Measurements from ENCODE around the gene DIPK1B.

The DIPK1B gene

GRCh38 chr9:136690104-136690805 is 22.1 kb upstream of the DIPK1B start:
- no peak for DNase-seq (ENCODE audit: low spot score)
- no peak for TF ChIP-seq CTCF (IDR thresholded peaks at IDR 0.05; ENCODE audit: extremely low read depth, missing control alignments)

GRCh38 chr9:136690806-136691261 is 21.5 kb upstream of the DIPK1B start:
- no peak for DNase-seq (ENCODE audit: low spot score)
- no peak for TF ChIP-seq CTCF (IDR thresholded peaks at IDR 0.05; ENCODE audit: extremely low read depth, missing control alignments)

GRCh38 chr9:136691316-136692184 is 20.8 kb upstream of the DIPK1B start:
- DNase-seq (ENCODE audit: low spot score): no peak
- TF ChIP-seq CTCF (IDR thresholded peaks at IDR 0.05; ENCODE audit: extremely low read depth, missing control alignments): no peak

- no peak for TF ChIP-seq CTCF (IDR thresholded peaks at IDR 0.05; ENCODE audit: extremely low read depth, missing control alignments)
- no peak for DNase-seq (ENCODE audit: low spot score)
Measured at GRCh38 chr9:136692185-136693134, 19.9 kb upstream of the DIPK1B start.

- no peak for TF ChIP-seq CTCF (IDR thresholded peaks at IDR 0.05; ENCODE audit: extremely low read depth, missing control alignments)
Measured at GRCh38 chr9:136693135-136693489, 19.3 kb upstream of the DIPK1B start.

GRCh38 chr9:136693490-136694162 is 18.7 kb upstream of the DIPK1B start:
- DNase-seq (ENCODE audit: low spot score): no peak
- no peak for TF ChIP-seq CTCF (IDR thresholded peaks at IDR 0.05; ENCODE audit: extremely low read depth, missing control alignments)

More at GRCh38 chr9:136693135-136693489, 19.3 kb upstream of the DIPK1B start:
- no peak for DNase-seq (ENCODE audit: low spot score)
